Liver (tissue), 9 donors: ENCODE data around the gene LSM4. TPM values are rescaled to one million over a fixed set of nuclear protein-coding genes. Genes with fewer than 3 reads are reported as not detected.

ENCODE experiments used
- DNase-seq: peaks from one replicate; pipeline ENCODE4 v3.0.0-alpha.2; 2017; ENCODE audit warnings: low spot score
- H3K27ac ChIP-seq, 2 donors: one replicate each; pipeline ENCODE4 v1.7.0; 2013; ENCODE audit warnings: inconsistent platforms in 2 of 2, low read length in 2 of 2, control low read depth in 1 of 2, low read depth in 1 of 2, mild to moderate bottlenecking in 1 of 2
- H3K27me3 ChIP-seq, 4 donors: one replicate each; pipeline versions ENCODE4 v1.6.1 to v1.7.0; 2013; ENCODE audit warnings: low read length in 3 of 4, inconsistent platforms in 1 of 4, mild to moderate bottlenecking in 1 of 4, moderate library complexity in 1 of 4; ENCODE audit not compliant: control insufficient read depth in 4 of 4, insufficient read depth in 4 of 4
- H3K36me3 ChIP-seq, 4 donors: one replicate each; pipeline versions ENCODE4 v1.6.1 to v1.7.0; 2013; ENCODE audit warnings: low read length in 3 of 4, mild to moderate bottlenecking in 3 of 4, low read depth in 1 of 4, moderate library complexity in 1 of 4; ENCODE audit not compliant: control insufficient read depth in 4 of 4, insufficient read depth in 3 of 4
- H3K4me1 ChIP-seq, 4 donors: one replicate each; pipeline versions ENCODE4 v1.6.1 to v1.7.0; 2013; ENCODE audit warnings: low read length in 3 of 4, mild to moderate bottlenecking in 3 of 4, moderate library complexity in 1 of 4; ENCODE audit not compliant: control insufficient read depth in 4 of 4, insufficient read depth in 4 of 4
- H3K4me3 ChIP-seq, 3 donors: one replicate each; pipeline versions ENCODE4 v1.6.1 to v1.7.0; 2013; ENCODE audit warnings: low read length in 3 of 3, control low read depth in 1 of 3, low read depth in 1 of 3, mild to moderate bottlenecking in 1 of 3
- H3K9ac ChIP-seq, 2 donors: one replicate each; pipeline ENCODE4 v1.7.0; 2013; ENCODE audit warnings: low read length in 2 of 2, mild to moderate bottlenecking in 2 of 2, moderate library complexity in 2 of 2, control low read depth in 1 of 2, low read depth in 1 of 2
- H3K9me3 ChIP-seq, 4 donors: one replicate each; pipeline versions ENCODE4 v1.6.1 to v1.7.0; 2013; ENCODE audit warnings: low read length in 3 of 4; ENCODE audit not compliant: control insufficient read depth in 4 of 4
- ATF3 ChIP-seq: IDR thresholded peaks from 2 replicates; pipeline ENCODE4 v1.6.1; 2016; ENCODE audit warnings: antibody characterized with exemption
- EGR1 ChIP-seq, 2 donors: IDR thresholded peaks; 2 replicates each; pipeline ENCODE4 v1.6.1; 2016 to 2018; ENCODE audit warnings: antibody characterized with exemption in 2 of 2, low read depth in 2 of 2
- FOXA1 ChIP-seq: IDR thresholded peaks from 2 replicates; pipeline ENCODE4 v1.6.1; 2016; ENCODE audit warnings: antibody characterized with exemption
- FOXA2 ChIP-seq: IDR thresholded peaks from 2 replicates; pipeline ENCODE4 v1.6.1; 2016; ENCODE audit warnings: antibody characterized with exemption
- GABPA ChIP-seq, 2 donors: IDR thresholded peaks in 1 of 2; conservative IDR thresholded peaks in 1 of 2; 2 replicates each; pipeline ENCODE4 v1.6.1; 2016; ENCODE audit warnings: antibody characterized with exemption in 2 of 2, mild to moderate bottlenecking in 1 of 2, moderate library complexity in 1 of 2
- HNF4A ChIP-seq, 2 donors: conservative IDR thresholded peaks; 2 replicates each; pipeline ENCODE4 v1.6.1; 2016; ENCODE audit warnings: antibody characterized with exemption in 2 of 2, mild to moderate bottlenecking in 2 of 2
- HNF4G ChIP-seq: IDR thresholded peaks from 2 replicates; pipeline ENCODE4 v1.6.1; 2016; ENCODE audit warnings: antibody characterized with exemption
- JUND ChIP-seq, 2 donors: IDR thresholded peaks; 2 replicates each; pipeline ENCODE4 v1.6.1; 2016; ENCODE audit warnings: antibody characterized with exemption in 2 of 2
- MAX ChIP-seq: IDR thresholded peaks from 2 replicates; pipeline ENCODE4 v1.6.1; 2016; ENCODE audit warnings: antibody characterized with exemption
- NR2F2 ChIP-seq: IDR thresholded peaks from 2 replicates; pipeline ENCODE4 v1.6.1; 2016; ENCODE audit warnings: antibody characterized with exemption
- RAD21 ChIP-seq, 2 donors: IDR thresholded peaks; 2 replicates each; pipeline ENCODE4 v1.6.1; 2016; ENCODE audit warnings: antibody characterized with exemption in 2 of 2, mild to moderate bottlenecking in 2 of 2
- REST ChIP-seq: IDR thresholded peaks from 2 replicates; pipeline ENCODE4 v1.6.1; 2016; ENCODE audit warnings: antibody characterized with exemption, mild to moderate bottlenecking
- RXRA ChIP-seq, 2 donors: IDR thresholded peaks; 2 replicates each; pipeline ENCODE4 v1.6.1; 2017 to 2018; ENCODE audit warnings: antibody characterized with exemption in 2 of 2, mild to moderate bottlenecking in 1 of 2
- SP1 ChIP-seq: IDR thresholded peaks from 2 replicates; pipeline ENCODE4 v1.6.1; 2018; ENCODE audit warnings: antibody characterized with exemption, mild to moderate bottlenecking
- TAF1 ChIP-seq: conservative IDR thresholded peaks from 2 replicates; pipeline ENCODE4 v1.6.1; 2016; ENCODE audit warnings: antibody characterized with exemption, mild to moderate bottlenecking
- YY1 ChIP-seq: IDR thresholded peaks from 2 replicates; pipeline ENCODE4 v1.6.1; 2016; ENCODE audit warnings: antibody characterized with exemption, mild to moderate bottlenecking
- whole genome bisulfite sequencing: extraction: QIAGEN DNeasy Blood & Tissue Kit; methylation state at CpG from one replicate; pipeline ENCODE4 v1.1.7; 2013; 5-methylcytosine and 5-hydroxymethylcytosine counted together
- polyA plus RNA-seq, 2 donors: library from polyadenylated mRNA; stranded (reverse) in 1 of 2; unstranded in 1 of 2; fragments of 200-250 nt in 1 of 2; fragments of >200 nt in 1 of 2; fragmentation: Nextera tagmentation in 1 of 2; extraction: Ambion mirVana in 1 of 2; gene quantifications; one replicate each; pipeline versions ENCODE4 v1.2.1 to v1.2.3, GENCODE V29; 2013 to 2015
- total RNA-seq, 2 donors: library from RNA; depleted of rRNA; stranded (reverse); fragments of >200 nt; gene quantifications; one replicate each; pipeline ENCODE4 v1.2.3, GENCODE V29; 2014
- TF ChIP-seq, protein P1 (sequence below): fragments of 150-350 bp; IDR thresholded peaks from 2 replicates; pipeline ENCODE4 v1.5.1; 2017; ENCODE audit warnings: improper control_type of control experiment, low read depth, low read length; ENCODE audit not compliant: missing input control
- TF ChIP-seq, protein P2 (sequence below): IDR thresholded peaks from 2 replicates; pipeline ENCODE4 v1.6.1; 2016; ENCODE audit warnings: antibody characterized with exemption
- donor health status: healthy.
- donor health status: healthy.
- donor health status: healthy.
- donor health status: healthy.
- donor health status: healthy.

The LSM4 gene
- total and polyA plus RNA-seq, 4 donors = 42.4 to 100 (median 75.1) TPM

GRCh38 chr19:18351544-18351943, 28.7 kb upstream of the LSM4 start (continued):
- TF ChIP-seq FOXA1 (no peak), HNF4G (no peak), EGR1 (IDR thresholded peaks at IDR 0.05; ENCODE audit: low read depth in 2 of 2) (no peak), RAD21 (IDR thresholded peaks at IDR 0.05) (no peak)

GRCh38 chr19:18350490-18350889, 27.6 kb upstream of the LSM4 start:
- TF ChIP-seq RAD21 (IDR thresholded peaks at IDR 0.05) (no peak), HNF4G (no peak), JUND (IDR thresholded peaks at IDR 0.05) (no peak), EGR1 (IDR thresholded peaks at IDR 0.05; ENCODE audit: low read depth in 2 of 2) (no peak), ATF3 (no peak), MAX (no peak), SP1 (no peak), FOXA2 (no peak), YY1 (no peak), FOXA1 (no peak), GABPA (IDR thresholded peaks at IDR 0.05 in 1 of 2, conservative IDR thresholded peaks at IDR 0.05 in 1 of 2) (no peak), REST (no peak), HNF4A (conservative IDR thresholded peaks at IDR 0.05) (no peak), RXRA (IDR thresholded peaks at IDR 0.05) (no peak), NR2F2 (no peak), TAF1 (no peak)
- TF ChIP-seq, protein P1, sequence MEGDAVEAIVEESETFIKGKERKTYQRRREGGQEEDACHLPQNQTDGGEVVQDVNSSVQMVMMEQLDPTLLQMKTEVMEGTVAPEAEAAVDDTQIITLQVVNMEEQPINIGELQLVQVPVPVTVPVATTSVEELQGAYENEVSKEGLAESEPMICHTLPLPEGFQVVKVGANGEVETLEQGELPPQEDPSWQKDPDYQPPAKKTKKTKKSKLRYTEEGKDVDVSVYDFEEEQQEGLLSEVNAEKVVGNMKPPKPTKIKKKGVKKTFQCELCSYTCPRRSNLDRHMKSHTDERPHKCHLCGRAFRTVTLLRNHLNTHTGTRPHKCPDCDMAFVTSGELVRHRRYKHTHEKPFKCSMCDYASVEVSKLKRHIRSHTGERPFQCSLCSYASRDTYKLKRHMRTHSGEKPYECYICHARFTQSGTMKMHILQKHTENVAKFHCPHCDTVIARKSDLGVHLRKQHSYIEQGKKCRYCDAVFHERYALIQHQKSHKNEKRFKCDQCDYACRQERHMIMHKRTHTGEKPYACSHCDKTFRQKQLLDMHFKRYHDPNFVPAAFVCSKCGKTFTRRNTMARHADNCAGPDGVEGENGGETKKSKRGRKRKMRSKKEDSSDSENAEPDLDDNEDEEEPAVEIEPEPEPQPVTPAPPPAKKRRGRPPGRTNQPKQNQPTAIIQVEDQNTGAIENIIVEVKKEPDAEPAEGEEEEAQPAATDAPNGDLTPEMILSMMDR = no peak
- TF ChIP-seq, protein P2, sequence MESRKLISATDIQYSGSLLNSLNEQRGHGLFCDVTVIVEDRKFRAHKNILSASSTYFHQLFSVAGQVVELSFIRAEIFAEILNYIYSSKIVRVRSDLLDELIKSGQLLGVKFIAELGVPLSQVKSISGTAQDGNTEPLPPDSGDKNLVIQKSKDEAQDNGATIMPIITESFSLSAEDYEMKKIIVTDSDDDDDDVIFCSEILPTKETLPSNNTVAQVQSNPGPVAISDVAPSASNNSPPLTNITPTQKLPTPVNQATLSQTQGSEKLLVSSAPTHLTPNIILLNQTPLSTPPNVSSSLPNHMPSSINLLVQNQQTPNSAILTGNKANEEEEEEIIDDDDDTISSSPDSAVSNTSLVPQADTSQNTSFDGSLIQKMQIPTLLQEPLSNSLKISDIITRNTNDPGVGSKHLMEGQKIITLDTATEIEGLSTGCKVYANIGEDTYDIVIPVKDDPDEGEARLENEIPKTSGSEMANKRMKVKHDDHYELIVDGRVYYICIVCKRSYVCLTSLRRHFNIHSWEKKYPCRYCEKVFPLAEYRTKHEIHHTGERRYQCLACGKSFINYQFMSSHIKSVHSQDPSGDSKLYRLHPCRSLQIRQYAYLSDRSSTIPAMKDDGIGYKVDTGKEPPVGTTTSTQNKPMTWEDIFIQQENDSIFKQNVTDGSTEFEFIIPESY = no peak
- H3K27ac ChIP-seq = no peak overlapping the region
- H3K9ac ChIP-seq = no peak overlapping the region
- no peaks in the 10 kb centered on the region for H3K27me3 ChIP-seq
- H3K9me3 ChIP-seq = no peaks in the 10 kb centered on the region
- WGBS = 81% methylated on average over 9 of the region's 9 CpGs
- no peak overlapping the region for H3K4me3 ChIP-seq
- no peaks in the 10 kb centered on the region for H3K4me1 ChIP-seq
- peaks cover 4 to 11% (median 6%) of the 10 kb centered on the region in 4 donors for H3K36me3 ChIP-seq
- DNase-seq = no peak
